Measurements from ENCODE around the gene FHIP1B.
"Not testable (repeated sequence)": the region's sequence is repeated elsewhere in the genome, so short reads cannot be mapped to it uniquely, and the experiment has no call there.

FHIP1B gene

DNA sequence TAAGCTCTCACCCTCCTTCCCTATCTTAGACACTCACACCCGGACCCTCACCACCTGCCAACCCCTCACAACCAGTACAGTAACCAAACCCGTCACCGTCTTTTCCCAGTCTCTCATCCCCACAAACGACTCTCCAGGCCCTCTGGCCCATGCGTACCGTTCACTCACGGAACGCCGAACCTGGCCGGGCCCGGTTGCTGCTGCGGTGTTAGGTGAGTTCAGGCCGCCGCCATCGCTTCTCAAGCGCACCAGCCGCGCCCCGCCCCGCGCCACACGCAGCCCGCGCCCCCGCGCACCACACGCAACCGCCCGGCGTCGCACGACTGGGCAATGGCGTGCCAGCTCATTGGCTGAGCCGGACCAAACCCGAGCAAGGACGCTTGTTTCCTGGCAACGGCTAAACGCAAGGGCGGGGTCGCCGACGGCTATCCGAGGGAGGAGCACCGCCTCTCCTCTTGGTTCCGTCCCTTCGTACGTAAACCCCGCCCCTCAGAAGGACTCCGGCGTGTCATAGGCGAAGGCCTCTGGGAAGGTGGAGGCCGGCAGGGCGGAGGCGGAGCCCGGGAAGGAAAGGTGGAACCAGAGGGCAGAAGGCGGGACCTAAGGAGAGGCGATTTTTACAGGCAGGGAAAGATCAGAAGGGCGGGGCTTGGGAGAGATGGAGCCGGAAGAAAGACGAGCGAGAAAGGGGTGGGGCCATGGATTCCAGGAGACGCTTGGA, at the start of gene FHIP1B:
Gene FHIP1B, minus strand, starts transcription at position 250 of the 721 bp plus-strand sequence. CDS start 10,120 bp downstream, outside the sequence.
- Mint-ChIP-seq H3K4me1 (peaks cover 26% of the 10 kb centered on the region), H3K4me3 (peak within 1 kb of the TSS; percentile 98), H3K9me3 (no peaks in the 10 kb centered on the region), H3K27me3 (no peaks in the 10 kb centered on the region), H3K27ac (peak within 1 kb of the TSS; percentile 93), H3K36me3 (peaks cover under 1% of the 10 kb centered on the region)
- peak; percentile 94 to 99 for DNase-seq (ENCODE audit: low spot score in 2 of 2)
- ATAC-seq (ENCODE audit: low read depth), result peak; percentile 85

- Mint-ChIP-seq H3K36me3 (no peaks in the 10 kb centered on the region), H3K27ac (no peak overlapping the region), H3K4me1 (no peaks in the 10 kb centered on the region), H3K27me3 (peaks cover 14% of the 10 kb centered on the region), H3K4me3 (no peak overlapping the region), H3K9me3 (no peaks in the 10 kb centered on the region)
- DNase-seq (ENCODE audit: low spot score in 2 of 2) (no peak), ATAC-seq (ENCODE audit: low read depth) (no peak)
Observed at GRCh38 chr11:6283453-6284023, 49.1 kb upstream of the FHIP1B start.

GRCh38 chr11:6280809-6281208, 46.4 kb upstream of the FHIP1B start:
- H3K27me3 Mint-ChIP-seq, result peaks cover 18% of the 10 kb centered on the region
- DNase-seq (ENCODE audit: low spot score in 2 of 2); H3K36me3 Mint-ChIP-seq; H3K4me3 Mint-ChIP-seq; H3K4me1 Mint-ChIP-seq; ATAC-seq (ENCODE audit: low read depth); H3K9me3 Mint-ChIP-seq; H3K27ac Mint-ChIP-seq: not testable (repeated sequence)

GRCh38 chr11:6273188-6273587, 38.8 kb upstream of the FHIP1B start:
- ATAC-seq (ENCODE audit: low read depth) (no peak), DNase-seq (ENCODE audit: low spot score in 2 of 2) (no peak)
- Mint-ChIP-seq H3K9me3 (peaks cover 2% of the 10 kb centered on the region), H3K27ac (no peak overlapping the region), H3K4me1 (no peaks in the 10 kb centered on the region), H3K27me3 (peaks cover 28% of the 10 kb centered on the region), H3K4me3 (no peak overlapping the region), H3K36me3 (no peaks in the 10 kb centered on the region)

DNA sequence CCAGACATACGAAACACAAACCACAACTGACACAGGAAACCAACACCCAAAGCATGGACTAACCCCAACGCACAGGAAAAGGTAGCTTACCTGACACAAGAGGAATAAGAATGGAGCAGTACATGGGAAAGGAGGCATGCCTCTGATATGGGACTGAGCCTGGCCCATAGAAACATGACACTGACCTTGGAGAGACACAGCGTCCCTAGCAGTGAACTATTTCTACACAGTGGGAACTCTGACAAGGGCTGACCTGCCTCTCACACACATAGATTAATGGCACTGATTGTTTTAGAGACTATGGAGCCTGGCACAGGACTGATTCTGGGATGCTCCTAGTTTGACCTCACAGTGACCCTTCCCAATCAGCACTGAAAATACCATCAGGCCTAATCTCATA, 37.2 kb upstream of the FHIP1B start:
- Mint-ChIP-seq H3K27me3 (peaks cover 25% of the 10 kb centered on the region), H3K27ac (no peak overlapping the region), H3K9me3 (peaks cover 2% of the 10 kb centered on the region), H3K36me3 (no peaks in the 10 kb centered on the region), H3K4me1 (no peaks in the 10 kb centered on the region), H3K4me3 (no peak overlapping the region)
- DNase-seq (ENCODE audit: low spot score in 2 of 2) (no peak), ATAC-seq (ENCODE audit: low read depth) (no peak)

GRCh38 chr11:6270584-6271246, 36.3 kb upstream of the FHIP1B start:
- Mint-ChIP-seq H3K9me3 (no peaks in the 10 kb centered on the region), H3K36me3 (no peaks in the 10 kb centered on the region), H3K4me3 (peak overlapping the region; percentile 6), H3K4me1 (no peaks in the 10 kb centered on the region), H3K27ac (no peak overlapping the region), H3K27me3 (peaks cover 27% of the 10 kb centered on the region)
- no peak for DNase-seq (ENCODE audit: low spot score in 2 of 2)
- ATAC-seq (ENCODE audit: low read depth), result no peak

- Mint-ChIP-seq H3K36me3 (no peaks in the 10 kb centered on the region), H3K27me3 (peaks cover 27% of the 10 kb centered on the region), H3K9me3 (no peaks in the 10 kb centered on the region), H3K27ac (no peak overlapping the region), H3K4me3 (no peak overlapping the region), H3K4me1 (no peaks in the 10 kb centered on the region)
- ATAC-seq (ENCODE audit: low read depth), result no peak
- no peak for DNase-seq (ENCODE audit: low spot score in 2 of 2)
Observed at GRCh38 chr11:6269994-6270393, 35.6 kb upstream of the FHIP1B start.

- H3K4me1 Mint-ChIP-seq, result no peaks in the 10 kb centered on the region
- H3K27me3 Mint-ChIP-seq, result peaks cover 25% of the 10 kb centered on the region
- no peaks in the 10 kb centered on the region for H3K9me3 Mint-ChIP-seq
- no peaks in the 10 kb centered on the region for H3K36me3 Mint-ChIP-seq
- ATAC-seq (ENCODE audit: low read depth), result no peak
- H3K4me3 Mint-ChIP-seq, result no peak overlapping the region
- no peak overlapping the region for H3K27ac Mint-ChIP-seq
- no peak for DNase-seq (ENCODE audit: low spot score in 2 of 2)
Observed at GRCh38 chr11:6268820-6269219, 34.4 kb upstream of the FHIP1B start.

GRCh38 chr11:6263662-6264061, 29.2 kb upstream of the FHIP1B start:
- H3K4me3 Mint-ChIP-seq, result no peak overlapping the region
- DNase-seq (ENCODE audit: low spot score in 2 of 2) (no peak), ATAC-seq (ENCODE audit: low read depth) (no peak)
- peaks cover 11% of the 10 kb centered on the region for H3K27me3 Mint-ChIP-seq
- no peaks in the 10 kb centered on the region for H3K9me3 Mint-ChIP-seq
- no peak overlapping the region for H3K27ac Mint-ChIP-seq
- H3K36me3 Mint-ChIP-seq, result no peaks in the 10 kb centered on the region
- no peaks in the 10 kb centered on the region for H3K4me1 Mint-ChIP-seq

- Mint-ChIP-seq H3K27me3 (peaks cover 7% of the 10 kb centered on the region), H3K9me3 (no peaks in the 10 kb centered on the region)
- DNase-seq (ENCODE audit: low spot score in 2 of 2), result no peak
Observed at GRCh38 chr11:6260207-6260726, 25.8 kb upstream of the FHIP1B start.

GRCh38 chr11:6258571-6259081, 24.2 kb upstream of the FHIP1B start:
- H3K4me1 Mint-ChIP-seq, result no peaks in the 10 kb centered on the region
- H3K9me3 Mint-ChIP-seq, result no peaks in the 10 kb centered on the region
- peak overlapping the region; percentile 19 for H3K4me3 Mint-ChIP-seq
- peaks cover 2% of the 10 kb centered on the region for H3K27me3 Mint-ChIP-seq
- ATAC-seq (ENCODE audit: low read depth) (peak; percentile 36), DNase-seq (ENCODE audit: low spot score in 2 of 2) (no peak)
- H3K27ac Mint-ChIP-seq, result no peak overlapping the region
- H3K36me3 Mint-ChIP-seq, result no peaks in the 10 kb centered on the region

More at GRCh38 chr11:6260207-6260726, 25.8 kb upstream of the FHIP1B start:
- ATAC-seq (ENCODE audit: low read depth), result no peak
- Mint-ChIP-seq H3K36me3 (no peaks in the 10 kb centered on the region), H3K4me3 (no peak overlapping the region), H3K4me1 (no peaks in the 10 kb centered on the region), H3K27ac (no peak overlapping the region)

- H3K27me3 Mint-ChIP-seq, result peaks cover 2% of the 10 kb centered on the region
- no peak for ATAC-seq (ENCODE audit: low read depth)
- no peak overlapping the region for H3K4me3 Mint-ChIP-seq
- H3K9me3 Mint-ChIP-seq, result no peaks in the 10 kb centered on the region
- H3K4me1 Mint-ChIP-seq, result no peaks in the 10 kb centered on the region
- no peak for DNase-seq (ENCODE audit: low spot score in 2 of 2)
- H3K27ac Mint-ChIP-seq, result no peak overlapping the region
- no peaks in the 10 kb centered on the region for H3K36me3 Mint-ChIP-seq
Observed at GRCh38 chr11:6258141-6258540, 23.7 kb upstream of the FHIP1B start.

DNA sequence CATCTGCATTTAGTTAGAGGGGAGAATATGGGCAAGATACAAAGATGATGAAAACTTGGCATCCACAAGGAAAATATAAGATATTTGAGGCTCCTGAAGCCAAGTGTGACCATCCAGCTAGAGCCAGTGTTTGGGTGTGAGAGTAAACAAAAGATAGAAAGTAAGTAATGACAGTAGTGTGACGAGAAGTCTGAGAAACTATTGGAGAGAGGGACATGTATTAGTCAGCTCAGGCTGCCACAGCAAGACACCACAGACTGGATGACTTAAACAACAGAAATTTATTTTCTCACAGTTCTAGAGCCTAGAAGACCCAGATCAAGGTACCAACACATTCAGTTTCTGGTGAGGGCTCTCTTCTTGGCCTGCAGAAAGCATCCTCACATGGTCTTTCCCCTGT, 18.8 kb upstream of the FHIP1B start:
- DNase-seq (ENCODE audit: low spot score in 2 of 2) (no peak), ATAC-seq (ENCODE audit: low read depth) (no peak)
- Mint-ChIP-seq H3K27ac (no peak overlapping the region), H3K36me3 (no peaks in the 10 kb centered on the region), H3K4me3 (no peak overlapping the region), H3K27me3 (peaks cover 2% of the 10 kb centered on the region), H3K4me1 (no peaks in the 10 kb centered on the region), H3K9me3 (peaks cover 1% of the 10 kb centered on the region)

GRCh38 chr11:6251990-6252473, 17.6 kb upstream of the FHIP1B start:
- ATAC-seq (ENCODE audit: low read depth), result no peak

More at GRCh38 chr11:6251990-6252473, 17.6 kb upstream of the FHIP1B start:
- no peak overlapping the region for H3K27ac Mint-ChIP-seq
- no peak overlapping the region for H3K4me3 Mint-ChIP-seq
- H3K4me1 Mint-ChIP-seq, result no peaks in the 10 kb centered on the region
- H3K27me3 Mint-ChIP-seq, result no peaks in the 10 kb centered on the region
- DNase-seq (ENCODE audit: low spot score in 2 of 2), result no peak
- no peaks in the 10 kb centered on the region for H3K36me3 Mint-ChIP-seq
- peaks cover 1% of the 10 kb centered on the region for H3K9me3 Mint-ChIP-seq

Data from memory B cell (primary cell).